Stomach (tissue), 9 donors: Measurements from ENCODE around the gene TCP11. TPM values are rescaled to one million over a fixed set of nuclear protein-coding genes. Genes with fewer than 3 reads are reported as not detected.

Source experiments
- DNase-seq, 2 donors: peaks; one replicate each; pipeline versions ENCODE4 v3.0.0 to v3.0.0-alpha.2; 2013 to 2019
- H3K27ac ChIP-seq, 5 donors: fragments of 200-600 bp in 4 of 5; sonication (generic) in 4 of 5; one replicate each; pipeline ENCODE4 v1.5.1; 2013 to 2019; ENCODE audit warnings: mild to moderate bottlenecking in 1 of 5, moderate library complexity in 1 of 5
- H3K27me3 ChIP-seq, 3 donors: fragments of 200-600 bp; sonication (generic); one replicate each; pipeline ENCODE4 v1.5.1; 2017 to 2019; ENCODE audit warnings: mixed run types in 1 of 3
- H3K36me3 ChIP-seq, 4 donors: fragments of 200-600 bp; sonication (generic); 1 replicate in 3 of 4; 2 replicates in 1 of 4; pipeline ENCODE4 v1.5.1; 2016 to 2019
- H3K4me1 ChIP-seq, 4 donors: fragments of 200-600 bp; sonication (generic); one replicate each; pipeline ENCODE4 v1.5.1; 2016 to 2019
- H3K4me3 ChIP-seq, 4 donors: fragments of 200-600 bp; sonication (generic) in 3 of 4; one replicate each; pipeline ENCODE4 v1.5.1; 2016 to 2019; ENCODE audit warnings: mild to moderate bottlenecking in 1 of 4
- H3K9me3 ChIP-seq, 4 donors: fragments of 200-600 bp; sonication (generic); one replicate each; pipeline ENCODE4 v1.5.1; 2016 to 2019
- CTCF ChIP-seq, 7 experiments: fragments of 450-650 bp in 4 of 7; fragments of 200-600 bp in 3 of 7; sonication (generic) in 3 of 7; IDR thresholded peaks; one replicate each; pipeline ENCODE4 v1.5.1; 2016 to 2019; ENCODE audit warnings: antibody characterized with exemption in 7 of 7, control low read depth in 2 of 7, mild to moderate bottlenecking in 1 of 7
- EP300 ChIP-seq: sonication (generic); formaldehyde crosslinking; IDR thresholded peaks from one replicate; pipeline ENCODE4 v1.6.1; 2017; ENCODE audit warnings: antibody characterized with exemption
- POLR2A ChIP-seq, 4 donors: fragments of 450-650 bp; IDR thresholded peaks; one replicate each; pipeline ENCODE4 v1.6.1; 2016; ENCODE audit warnings: antibody characterized with exemption in 4 of 4, control low read depth in 2 of 4, mild to moderate bottlenecking in 1 of 4, moderate library complexity in 1 of 4
- POLR2AphosphoS5 ChIP-seq, 3 donors: sonication (generic); formaldehyde crosslinking; IDR thresholded peaks; one replicate each; pipeline ENCODE4 v1.6.1; 2016; ENCODE audit warnings: antibody characterized with exemption in 3 of 3
- WGBS, 5 donors: extraction: QIAGEN DNeasy Blood & Tissue Kit in 3 of 5; methylation state at CpG; one replicate each; pipeline versions ENCODE4 v1.1.5 to v1.1.7; 2013 to 2018; 5-methylcytosine and 5-hydroxymethylcytosine counted together
- intact Hi-C: fragments of 100-400 bp; cut with DNase I; formaldehyde crosslinking; loops from one replicate; pipeline ENCODE4 v1.15.1; 2023; ENCODE audit warnings: low total_unique reads
- polyA plus RNA-seq, 3 donors: library from polyadenylated mRNA; stranded (reverse); fragments of 200-250 nt; gene quantifications; one replicate each; pipeline ENCODE4 v1.2.3, GENCODE V29; 2013
- total RNA-seq, 5 donors: library from RNA; depleted of rRNA; stranded (reverse); fragments of >200 nt; gene quantifications; one replicate each; pipeline versions ENCODE4 v1.1.0 to v1.2.3, GENCODE V29; 2014 to 2016
- donor health status: healthy with polysubstance abuse.
- donor health status: Bipolar disorder and iron deficiency.
- donor health status: healthy.

TCP11 gene
- total and polyA plus RNA-seq, 8 donors: 0.25 to 0.73 TPM; not detected in 6

- DNase-seq: no peak
- Histone ChIP-seq H3K27me3 (no peaks in the 10 kb centered on the region), H3K27ac (no peak overlapping the region), H3K4me1 (peaks cover 10 to 20% (median 16%) of the 10 kb centered on the region in 4 donors), H3K4me3 (no peak overlapping the region), H3K36me3 (no peaks in the 10 kb centered on the region), H3K9me3 (no peaks in the 10 kb centered on the region)
- 94 to 99% (median 96%) methylated on average over 5 of the region's 5 CpGs for WGBS, 5 donors
- intact Hi-C loops: no loop called here
- TF ChIP-seq CTCF (IDR thresholded peaks at IDR 0.05) (no peak), EP300 (no peak)
These were observed 42.0 kb downstream of the TCP11 start for GRCh38 chr6:35099116-35099515.

- Histone ChIP-seq H3K27me3 (no peaks in the 10 kb centered on the region), H3K27ac (peak overlapping the region in 4 of 5 donors; percentile 21 to 60 (median 38)), H3K36me3 (peaks cover 0 to 6% (median 0%) of the 10 kb centered on the region in 4 donors), H3K9me3 (no peaks in the 10 kb centered on the region), H3K4me1 (peaks cover 10 to 45% (median 31%) of the 10 kb centered on the region in 4 donors), H3K4me3 (no peak overlapping the region)
- WGBS, 5 donors: 15 to 30% (median 20%) methylated on average over 4 of the region's 4 CpGs
- intact Hi-C loops: no loop called here
- no peak for TF ChIP-seq EP300
- peak in 2 of 3 donors; percentile 39 to 63 for TF ChIP-seq POLR2AphosphoS5 (IDR thresholded peaks at IDR 0.05)
- no peak for DNase-seq
These were observed 44.8 kb downstream of the TCP11 start for GRCh38 chr6:35096129-35096862.

GRCh38 chr6:35094183-35094582 lies 47.0 kb downstream of the TCP11 start:
- intact Hi-C loops: no loop called here
- Histone ChIP-seq H3K4me3 (no peak overlapping the region), H3K27me3 (no peaks in the 10 kb centered on the region), H3K27ac (peak overlapping the region in 2 of 5 donors; percentile 5 to 80), H3K9me3 (no peaks in the 10 kb centered on the region), H3K36me3 (peaks cover 0 to 24% (median 17%) of the 10 kb centered on the region in 4 donors), H3K4me1 (peaks cover 10 to 63% (median 45%) of the 10 kb centered on the region in 4 donors)
- no peak for DNase-seq
- 59 to 81% (median 75%) methylated on average over 4 of the region's 4 CpGs for WGBS, 5 donors
- TF ChIP-seq CTCF (IDR thresholded peaks at IDR 0.05): no peak
- no peak for TF ChIP-seq POLR2AphosphoS5 (IDR thresholded peaks at IDR 0.05)
- TF ChIP-seq EP300: no peak
- no peak for TF ChIP-seq POLR2A (IDR thresholded peaks at IDR 0.05)

- Histone ChIP-seq H3K9me3 (no peaks in the 10 kb centered on the region), H3K27me3 (no peaks in the 10 kb centered on the region), H3K4me3 (no peak overlapping the region), H3K36me3 (peaks cover 0 to 28% (median 21%) of the 10 kb centered on the region in 4 donors), H3K4me1 (peaks cover 10 to 67% (median 49%) of the 10 kb centered on the region in 4 donors), H3K27ac (peak overlapping the region in 2 of 5 donors; percentile 5 to 80)
- 80 to 89% (median 88%) methylated on average over 6 of the region's 6 CpGs for WGBS, 5 donors
- TF ChIP-seq POLR2AphosphoS5 (IDR thresholded peaks at IDR 0.05) (no peak), EP300 (no peak), CTCF (IDR thresholded peaks at IDR 0.05) (no peak), POLR2A (IDR thresholded peaks at IDR 0.05) (no peak)
- DNase-seq: no peak
- intact Hi-C loops: no loop called here
These were observed 47.4 kb downstream of the TCP11 start for GRCh38 chr6:35093783-35094182.

- no peak for TF ChIP-seq CTCF (IDR thresholded peaks at IDR 0.05)
- intact Hi-C loops: no loop called here
- no peaks in the 10 kb centered on the region for H3K9me3 ChIP-seq
- 75 to 81% (median 77%) methylated on average over 5 of the region's 5 CpGs for WGBS, 5 donors
- peaks cover 10 to 74% (median 56%) of the 10 kb centered on the region in 4 donors for H3K4me1 ChIP-seq
- H3K27ac ChIP-seq: peak overlapping the region in 3 of 5 donors; percentile 52 to 80 (median 70)
- H3K4me3 ChIP-seq: no peak overlapping the region
- no peaks in the 10 kb centered on the region for H3K27me3 ChIP-seq
- H3K36me3 ChIP-seq: peaks cover 4 to 35% (median 28%) of the 10 kb centered on the region in 4 donors
- no peak for DNase-seq
These were observed 48.1 kb downstream of the TCP11 start for GRCh38 chr6:35093118-35093445.
